Upper lobe of left lung (tissue), 6 donors: ENCODE results near the gene TMED7. TPM values are rescaled to one million over a fixed set of nuclear protein-coding genes. Genes with fewer than 3 reads are reported as not detected.

Source experiments
- ATAC-seq, 2 donors: fragments of 200-7000 bp; cut with Tn5 transposase; one replicate each; pipeline ENCODE4 v1.9.1; 2022; ENCODE audit warnings: mild to moderate bottlenecking in 2 of 2, moderate library complexity in 2 of 2; ENCODE audit not compliant: low FRiP score in 2 of 2
- DNase-seq, 2 donors: peaks; one replicate each; pipeline ENCODE4 v3.0.0-alpha.2; 2019 to 2020
- H3K27ac ChIP-seq, 4 donors: fragments of 200-600 bp; sonication (generic); one replicate each; pipeline ENCODE4 v1.5.1; 2016 to 2019
- H3K27me3 ChIP-seq, 4 donors: fragments of 200-600 bp; sonication (generic); one replicate each; pipeline ENCODE4 v1.5.1; 2017 to 2019
- H3K36me3 ChIP-seq, 4 donors: fragments of 200-600 bp; sonication (generic); one replicate each; pipeline ENCODE4 v1.5.1; 2016 to 2019
- H3K4me1 ChIP-seq, 4 donors: fragments of 200-600 bp; sonication (generic); one replicate each; pipeline ENCODE4 v1.5.1; 2018 to 2019
- H3K4me3 ChIP-seq, 4 donors: fragments of 200-600 bp; sonication (generic); one replicate each; pipeline ENCODE4 v1.5.1; 2017 to 2019; ENCODE audit warnings: mild to moderate bottlenecking in 2 of 4, moderate library complexity in 1 of 4
- H3K9me3 ChIP-seq, 4 donors: fragments of 200-600 bp; sonication (generic); one replicate each; pipeline ENCODE4 v1.5.1; 2018 to 2019
- EP300 ChIP-seq, 4 donors: sonication (generic); formaldehyde crosslinking; IDR thresholded peaks; one replicate each; pipeline ENCODE4 v1.5.1; 2017; ENCODE audit warnings: antibody characterized with exemption in 4 of 4, control low read depth in 2 of 4
- POLR2A ChIP-seq, 4 donors: fragments of 450-650 bp; IDR thresholded peaks; one replicate each; pipeline ENCODE4 v1.5.1; 2016 to 2017; ENCODE audit warnings: antibody characterized with exemption in 4 of 4, mild to moderate bottlenecking in 2 of 4
- POLR2AphosphoS5 ChIP-seq, 2 donors: sonication (generic); formaldehyde crosslinking; IDR thresholded peaks; one replicate each; pipeline ENCODE4 v1.5.1; 2017; ENCODE audit warnings: antibody characterized with exemption in 2 of 2
- WGBS, 2 donors: methylation state at CpG; one replicate each; pipeline ENCODE4 v1.1.5; 2017 to 2018; 5-methylcytosine and 5-hydroxymethylcytosine counted together
- total RNA-seq, 6 donors: library from RNA; depleted of rRNA in 4 of 6; stranded (reverse); fragments of >200 nt in 4 of 6; gene quantifications; one replicate each; pipeline versions ENCODE4 v1.1.0 to v1.2.1, GENCODE V29; 2016 to 2021
- TF ChIP-seq, protein P1 (sequence below), 6 experiments: fragments of 450-650 bp in 4 of 6; fragments of 200-600 bp in 2 of 6; sonication (generic) in 2 of 6; IDR thresholded peaks; one replicate each; pipeline ENCODE4 v1.5.1; 2016 to 2019; ENCODE audit warnings: antibody characterized with exemption in 6 of 6
- donor health status: DM: no; HTN: no; CAD: no; lungs with moderate emphysema.
- donor health status: DM: no; HTN: yes; CAD: no; lungs with severe emphysema.

Gene TMED7
- total RNA-seq, 6 donors from 2014 or later, result 16.8 to 116 (median 99.6) TPM

DNA sequence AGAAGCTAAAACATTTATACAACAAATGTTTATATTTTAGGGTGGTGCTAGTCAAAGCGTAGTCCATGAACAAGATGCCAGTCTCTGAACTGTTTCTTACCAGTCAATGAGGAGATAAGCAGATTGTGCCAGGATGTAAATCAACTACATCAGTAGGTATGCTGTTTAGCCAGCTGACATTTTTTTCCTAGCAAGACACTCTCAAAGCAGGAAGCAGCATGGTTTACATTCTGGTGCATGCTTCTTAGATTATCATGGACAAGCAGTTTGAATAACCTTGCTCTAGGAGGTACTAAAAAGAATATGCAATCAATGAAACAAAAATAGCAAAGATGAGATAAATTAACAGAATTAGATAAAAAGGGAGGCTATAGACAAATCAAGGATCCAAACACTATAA lies 40.6 kb downstream of the TMED7 start:
- WGBS, 2 donors, result 70 to 78% methylated on average over 1 of the region's 1 CpG

DNA sequence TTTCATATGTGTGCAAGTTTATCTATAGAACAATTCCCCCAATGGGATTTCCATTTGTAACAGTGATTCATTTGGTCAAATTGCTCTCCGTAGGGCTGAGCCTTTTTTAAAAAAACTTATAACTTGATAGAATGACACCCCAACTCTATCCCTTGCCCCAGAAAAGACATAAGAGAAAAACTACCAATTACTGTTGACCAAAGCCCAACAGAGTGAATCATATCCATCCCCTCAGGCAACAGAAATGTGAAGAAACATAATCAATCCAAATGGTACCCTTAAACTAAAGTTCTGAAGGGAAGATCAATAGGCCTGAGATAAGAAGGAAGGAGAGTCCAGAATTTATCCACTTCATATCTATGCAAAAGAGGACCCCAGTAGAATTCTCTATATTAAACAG lies 41.3 kb downstream of the TMED7 start:
- Histone ChIP-seq H3K27me3 (no peaks in the 10 kb centered on the region), H3K4me1 (no peaks in the 10 kb centered on the region), H3K27ac (no peak overlapping the region), H3K4me3 (no peak overlapping the region), H3K9me3 (no peaks in the 10 kb centered on the region), H3K36me3 (no peaks in the 10 kb centered on the region)
- TF ChIP-seq EP300 (IDR thresholded peaks at IDR 0.05) (no peak), POLR2A (IDR thresholded peaks at IDR 0.05) (no peak), POLR2AphosphoS5 (IDR thresholded peaks at IDR 0.05) (no peak)
- TF ChIP-seq, protein P1, sequence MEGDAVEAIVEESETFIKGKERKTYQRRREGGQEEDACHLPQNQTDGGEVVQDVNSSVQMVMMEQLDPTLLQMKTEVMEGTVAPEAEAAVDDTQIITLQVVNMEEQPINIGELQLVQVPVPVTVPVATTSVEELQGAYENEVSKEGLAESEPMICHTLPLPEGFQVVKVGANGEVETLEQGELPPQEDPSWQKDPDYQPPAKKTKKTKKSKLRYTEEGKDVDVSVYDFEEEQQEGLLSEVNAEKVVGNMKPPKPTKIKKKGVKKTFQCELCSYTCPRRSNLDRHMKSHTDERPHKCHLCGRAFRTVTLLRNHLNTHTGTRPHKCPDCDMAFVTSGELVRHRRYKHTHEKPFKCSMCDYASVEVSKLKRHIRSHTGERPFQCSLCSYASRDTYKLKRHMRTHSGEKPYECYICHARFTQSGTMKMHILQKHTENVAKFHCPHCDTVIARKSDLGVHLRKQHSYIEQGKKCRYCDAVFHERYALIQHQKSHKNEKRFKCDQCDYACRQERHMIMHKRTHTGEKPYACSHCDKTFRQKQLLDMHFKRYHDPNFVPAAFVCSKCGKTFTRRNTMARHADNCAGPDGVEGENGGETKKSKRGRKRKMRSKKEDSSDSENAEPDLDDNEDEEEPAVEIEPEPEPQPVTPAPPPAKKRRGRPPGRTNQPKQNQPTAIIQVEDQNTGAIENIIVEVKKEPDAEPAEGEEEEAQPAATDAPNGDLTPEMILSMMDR (IDR thresholded peaks at IDR 0.05), result no peak
- 92 to 98% methylated on average over 1 of the region's 1 CpG for WGBS, 2 donors
- ATAC-seq, result no peak
- DNase-seq, result no peak

More for the DNA sequence above, 40.6 kb downstream of the TMED7 start:
- Histone ChIP-seq H3K27ac (no peak overlapping the region), H3K9me3 (no peaks in the 10 kb centered on the region), H3K36me3 (no peaks in the 10 kb centered on the region), H3K4me3 (no peak overlapping the region), H3K27me3 (no peaks in the 10 kb centered on the region), H3K4me1 (no peaks in the 10 kb centered on the region)
- DNase-seq (no peak), ATAC-seq (no peak)
- TF ChIP-seq POLR2AphosphoS5 (IDR thresholded peaks at IDR 0.05), result no peak
- no peak for TF ChIP-seq EP300 (IDR thresholded peaks at IDR 0.05)
- TF ChIP-seq, protein P1 (IDR thresholded peaks at IDR 0.05), result no peak
- TF ChIP-seq POLR2A (IDR thresholded peaks at IDR 0.05), result no peak

DNA sequence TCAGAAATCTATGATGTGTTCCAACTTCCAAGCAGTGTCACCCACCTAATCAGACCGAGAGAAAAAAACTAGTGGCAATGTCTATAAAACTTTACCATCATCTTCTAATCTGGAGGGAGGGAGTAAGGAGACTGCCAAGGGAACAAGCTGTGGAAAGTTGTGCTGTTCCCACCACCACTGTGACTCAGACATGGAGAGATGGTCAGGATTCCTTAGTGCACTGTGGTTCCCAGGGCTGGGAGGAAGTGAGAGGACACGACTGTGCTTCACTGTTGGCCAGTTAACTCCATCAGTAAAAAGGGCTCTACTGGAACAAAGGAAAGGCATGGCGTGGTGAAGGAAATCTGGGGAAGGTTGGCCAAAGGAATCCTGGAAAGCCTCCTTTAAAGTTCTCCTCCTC lies 42.4 kb downstream of the TMED7 start:
- WGBS, 2 donors, result 65 to 67% methylated on average over 3 of the region's 3 CpGs
- DNase-seq (no peak), ATAC-seq (peak in 1 of 2 donors; percentile 76)
- Histone ChIP-seq H3K9me3 (no peaks in the 10 kb centered on the region), H3K4me3 (no peak overlapping the region), H3K4me1 (no peaks in the 10 kb centered on the region), H3K27ac (no peak overlapping the region), H3K36me3 (no peaks in the 10 kb centered on the region), H3K27me3 (no peaks in the 10 kb centered on the region)
- no peak for TF ChIP-seq POLR2AphosphoS5 (IDR thresholded peaks at IDR 0.05)
- TF ChIP-seq POLR2A (IDR thresholded peaks at IDR 0.05), result no peak
- TF ChIP-seq, protein P1 (IDR thresholded peaks at IDR 0.05), result no peak
- TF ChIP-seq EP300 (IDR thresholded peaks at IDR 0.05), result no peak

DNA sequence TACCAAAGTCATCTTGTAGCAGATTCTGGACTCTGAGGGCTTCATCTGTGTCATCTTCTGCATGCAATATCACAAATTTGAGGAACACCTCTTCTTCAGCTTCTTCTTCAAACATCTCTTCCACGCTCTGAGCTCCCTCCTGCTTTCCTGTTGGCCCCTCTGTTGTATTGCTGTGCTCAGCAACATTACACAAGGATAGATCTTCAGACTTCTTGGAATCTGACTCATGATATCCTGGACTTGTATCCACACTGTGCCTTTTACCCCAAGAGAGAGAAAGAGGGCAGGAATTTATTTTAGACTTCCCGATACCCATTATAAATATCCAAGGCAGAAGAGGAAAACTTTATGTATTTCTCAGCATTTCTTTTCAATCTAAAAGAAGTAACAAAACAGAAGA lies 44.9 kb downstream of the TMED7 start:
- DNase-seq (no peak), ATAC-seq (no peak)
- H3K4me3 ChIP-seq, result no peak overlapping the region
- 92 to 97% methylated on average over 2 of the region's 2 CpGs for WGBS, 2 donors
- no peaks in the 10 kb centered on the region for H3K36me3 ChIP-seq
- H3K9me3 ChIP-seq, result no peaks in the 10 kb centered on the region
- no peaks in the 10 kb centered on the region for H3K4me1 ChIP-seq
- H3K27ac ChIP-seq, result no peak overlapping the region
- no peak for TF ChIP-seq POLR2A (IDR thresholded peaks at IDR 0.05)
- TF ChIP-seq, protein P1 (IDR thresholded peaks at IDR 0.05), result no peak
- no peak for TF ChIP-seq POLR2AphosphoS5 (IDR thresholded peaks at IDR 0.05)
- no peaks in the 10 kb centered on the region for H3K27me3 ChIP-seq

DNA sequence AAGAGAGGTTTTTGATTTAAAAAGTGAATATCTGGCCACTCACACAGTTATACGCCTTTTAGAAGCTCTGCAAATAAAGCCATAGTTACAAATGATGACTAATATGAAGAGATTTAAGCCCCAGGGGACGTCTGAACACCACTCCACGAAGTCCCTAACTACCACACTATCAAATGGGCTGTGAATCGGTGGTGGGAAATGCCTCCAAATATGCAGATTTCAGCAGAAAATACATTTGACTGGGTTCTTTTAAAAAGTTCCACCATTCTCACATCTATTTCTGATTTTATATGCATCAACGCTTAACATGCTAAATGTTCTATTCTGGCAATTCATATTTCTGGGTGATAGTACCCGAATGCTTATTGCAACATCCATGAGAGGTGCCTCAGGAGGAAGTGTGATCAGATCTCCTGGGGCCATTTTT lies 46.1 kb downstream of the TMED7 start:
- Histone ChIP-seq H3K27me3 (no peaks in the 10 kb centered on the region), H3K36me3 (no peaks in the 10 kb centered on the region), H3K4me3 (no peak overlapping the region), H3K4me1 (no peaks in the 10 kb centered on the region), H3K27ac (no peak overlapping the region), H3K9me3 (no peaks in the 10 kb centered on the region)
- DNase-seq, result no peak
- TF ChIP-seq EP300 (IDR thresholded peaks at IDR 0.05) (no peak), POLR2AphosphoS5 (IDR thresholded peaks at IDR 0.05) (no peak), POLR2A (IDR thresholded peaks at IDR 0.05) (no peak)
- TF ChIP-seq, protein P1 (IDR thresholded peaks at IDR 0.05), result no peak
- WGBS, 2 donors, result 86 to 90% methylated on average over 6 of the region's 6 CpGs
- no peak for ATAC-seq
